Right ventricle myocardium inferior (tissue), 1 donor: Measurements from ENCODE around the gene SYNDIG1. TPM values are rescaled to one million over a fixed set of nuclear protein-coding genes. Genes with fewer than 3 reads are reported as not detected.

Experiments used
- ATAC-seq: fragments of 200-7000 bp; cut with Tn5 transposase; one replicate; pipeline ENCODE4 v1.9.1; 2020; ENCODE audit warnings: mild to moderate bottlenecking, moderate library complexity
- DNase-seq: peaks from one replicate; pipeline ENCODE4 v3.0.0; 2021; ENCODE audit errors: missing footprints
- intact Hi-C: fragments of 100-400 bp; cut with DNase I; formaldehyde crosslinking; loops from one replicate; pipeline ENCODE4 v1.11.0; 2022
- long read RNA-seq: library from polyadenylated mRNA; unstranded; transcript quantifications from one replicate; pipeline ENCODE4 v2.0.0, GENCODE V29; 2021
- total RNA-seq: library from RNA; stranded (reverse); fragmentation: NEBNext Ultra II Directional; extraction: Animal tissue kit (Norgen Biotek cat#: 25700); gene quantifications from one replicate; pipeline ENCODE4 v1.2.1, GENCODE V29; 2021
- donor health status: DM: no; HTN: yes; CAD: no; lungs with severe emphysema.

Gene SYNDIG1
- 15.8 TPM for total RNA-seq
- long read RNA-seq, transcript SYNDIG1-201 (4 exons, 2,522 nt) = major isoform, 11 of 27 reads
- long read RNA-seq, partial matches to known transcripts = 2 of 27 reads
- long read RNA-seq, other reads (novel, unspliced or antisense) = 14 of 27 reads

GRCh38 chr20:24469116-24469893 lies at the start of gene SYNDIG1:
SYNDIG1 (plus strand) TSS chr20:24469629; CDS start chr20:24543098, 73,469 bp downstream.
- intact Hi-C loops = no loop called here
- DNase-seq = no peak
- peak; percentile 66 for ATAC-seq

DNA sequence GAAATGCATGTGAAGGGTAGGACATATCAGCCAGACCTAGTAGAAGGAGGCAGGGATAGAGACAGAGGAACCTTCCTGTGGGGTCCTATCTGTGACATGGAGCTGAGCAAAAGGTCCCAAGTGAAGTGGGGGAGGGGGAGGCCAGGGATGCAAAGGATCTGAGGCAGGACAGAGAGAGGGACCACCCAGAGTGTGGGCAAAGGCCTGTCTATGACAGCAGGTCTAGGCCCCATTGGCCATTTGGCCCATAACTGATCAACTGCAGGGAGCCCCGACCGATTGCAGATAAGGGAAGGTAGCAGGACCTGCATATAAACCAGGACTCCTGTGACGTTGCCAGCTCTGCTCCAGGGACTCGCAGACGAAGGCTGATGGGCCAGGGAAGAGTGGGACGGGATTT lies 49.6 kb upstream of the SYNDIG1 start:
- DNase-seq (no peak), ATAC-seq (no peak)
- intact Hi-C loops = no loop called here

GRCh38 chr20:24420567-24420966 lies 48.9 kb upstream of the SYNDIG1 start:
- intact Hi-C loops = no loop called here
- ATAC-seq = no peak
- DNase-seq = no peak

- intact Hi-C loops = no loop called here
- no peak for ATAC-seq
- no peak for DNase-seq
Observed at GRCh38 chr20:24421071-24421470, 48.4 kb upstream of the SYNDIG1 start.

- ATAC-seq = no peak
- no peak for DNase-seq
- intact Hi-C loops = no loop called here
Observed at GRCh38 chr20:24422091-24422760, 47.2 kb upstream of the SYNDIG1 start.

- DNase-seq (no peak), ATAC-seq (no peak)
- intact Hi-C loops = no loop called here
Observed at GRCh38 chr20:24423390-24424313, 45.8 kb upstream of the SYNDIG1 start.

DNA sequence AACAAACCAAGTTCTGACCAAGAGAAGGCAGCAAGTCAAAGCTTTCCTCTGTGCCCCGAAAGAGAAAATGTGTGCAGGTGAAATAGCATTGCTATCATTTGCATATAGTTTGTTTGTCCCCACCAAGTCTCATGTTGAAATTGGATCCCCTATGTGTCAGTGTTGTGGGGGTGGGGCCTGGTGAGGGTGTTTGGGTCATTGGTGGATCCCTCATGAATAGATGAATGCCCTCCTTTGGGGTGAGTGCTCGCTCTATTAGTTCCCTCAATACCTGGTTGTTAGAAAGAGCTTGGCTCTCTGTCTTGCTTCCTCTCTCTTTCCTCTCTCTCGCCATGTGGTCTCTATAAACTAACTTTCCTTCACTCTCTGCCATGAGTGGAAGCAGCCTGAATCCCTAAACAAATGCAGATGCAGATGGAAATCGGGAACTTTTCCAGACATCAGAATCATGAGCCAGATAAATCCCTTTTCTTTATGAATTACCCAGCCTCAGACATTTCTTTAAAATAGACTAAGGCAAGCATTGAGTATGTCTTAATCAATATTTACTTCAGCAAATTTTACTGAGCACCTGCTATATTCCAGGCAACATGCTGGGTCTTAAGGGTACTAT lies 43.8 kb upstream of the SYNDIG1 start:
- ATAC-seq (no peak), DNase-seq (no peak)
- intact Hi-C loops = no loop called here

DNA sequence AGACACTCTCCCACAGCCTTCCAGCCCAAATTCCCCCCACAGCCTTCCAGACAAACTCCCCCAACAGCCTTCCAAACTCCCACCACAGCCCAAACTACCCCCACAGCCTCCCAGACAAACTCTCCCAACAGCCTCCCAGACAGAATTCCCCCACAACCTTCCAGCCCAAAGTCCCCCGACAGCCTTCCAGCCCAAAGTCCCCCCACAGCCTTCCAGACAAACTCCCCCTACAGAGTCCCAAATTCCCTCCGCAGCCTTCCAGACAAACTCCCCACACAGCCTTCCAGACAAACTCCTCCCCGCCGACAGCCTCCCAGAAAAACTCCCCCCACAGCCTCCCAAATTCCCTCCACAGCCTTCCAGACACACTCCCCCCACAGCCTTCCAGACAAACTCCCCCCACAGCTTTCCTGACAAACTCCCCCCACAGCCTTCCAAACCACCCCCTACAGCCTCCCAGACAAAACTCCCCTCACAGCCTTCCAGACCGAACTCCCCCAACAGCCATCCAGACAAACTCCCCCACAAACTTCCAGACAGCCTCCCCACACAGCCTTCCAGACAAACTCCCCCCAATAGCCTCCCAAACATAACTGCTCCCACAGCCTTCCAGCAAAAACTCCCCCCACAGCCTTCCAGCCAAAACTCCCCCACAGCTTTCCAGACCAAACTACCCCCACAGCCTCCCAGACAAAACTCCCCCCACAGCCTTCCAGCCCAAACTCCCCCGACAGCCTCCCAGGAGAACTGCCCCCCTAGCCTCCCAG lies 38.0 kb upstream of the SYNDIG1 start:
- intact Hi-C loops = no loop called here
- ATAC-seq (no peak), DNase-seq (no peak)

DNA sequence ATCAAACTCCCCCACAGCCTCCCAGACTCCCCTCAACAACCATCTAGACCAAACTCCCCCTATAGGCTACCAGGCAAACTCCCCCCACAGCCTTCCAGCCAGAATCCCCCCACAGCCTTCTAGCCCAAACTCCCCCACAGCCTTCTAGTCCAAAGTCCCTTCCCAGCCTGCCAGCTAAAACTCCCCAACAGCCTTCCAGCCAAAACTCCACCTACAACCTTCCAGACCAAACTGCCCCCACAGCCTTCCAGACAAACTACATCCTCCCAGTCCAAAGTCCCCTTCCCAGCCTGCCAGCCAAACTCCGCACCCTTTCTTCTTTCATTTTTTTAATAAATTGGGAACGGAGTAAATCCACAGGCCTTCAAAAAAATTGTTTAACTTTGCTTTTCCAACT lies 37.4 kb upstream of the SYNDIG1 start:
- intact Hi-C loops = no loop called here
- ATAC-seq (no peak), DNase-seq (no peak)

GRCh38 chr20:24436160-24436559 lies 33.3 kb upstream of the SYNDIG1 start:
- DNase-seq = no peak
- intact Hi-C loops = no loop called here
- no peak for ATAC-seq

DNA sequence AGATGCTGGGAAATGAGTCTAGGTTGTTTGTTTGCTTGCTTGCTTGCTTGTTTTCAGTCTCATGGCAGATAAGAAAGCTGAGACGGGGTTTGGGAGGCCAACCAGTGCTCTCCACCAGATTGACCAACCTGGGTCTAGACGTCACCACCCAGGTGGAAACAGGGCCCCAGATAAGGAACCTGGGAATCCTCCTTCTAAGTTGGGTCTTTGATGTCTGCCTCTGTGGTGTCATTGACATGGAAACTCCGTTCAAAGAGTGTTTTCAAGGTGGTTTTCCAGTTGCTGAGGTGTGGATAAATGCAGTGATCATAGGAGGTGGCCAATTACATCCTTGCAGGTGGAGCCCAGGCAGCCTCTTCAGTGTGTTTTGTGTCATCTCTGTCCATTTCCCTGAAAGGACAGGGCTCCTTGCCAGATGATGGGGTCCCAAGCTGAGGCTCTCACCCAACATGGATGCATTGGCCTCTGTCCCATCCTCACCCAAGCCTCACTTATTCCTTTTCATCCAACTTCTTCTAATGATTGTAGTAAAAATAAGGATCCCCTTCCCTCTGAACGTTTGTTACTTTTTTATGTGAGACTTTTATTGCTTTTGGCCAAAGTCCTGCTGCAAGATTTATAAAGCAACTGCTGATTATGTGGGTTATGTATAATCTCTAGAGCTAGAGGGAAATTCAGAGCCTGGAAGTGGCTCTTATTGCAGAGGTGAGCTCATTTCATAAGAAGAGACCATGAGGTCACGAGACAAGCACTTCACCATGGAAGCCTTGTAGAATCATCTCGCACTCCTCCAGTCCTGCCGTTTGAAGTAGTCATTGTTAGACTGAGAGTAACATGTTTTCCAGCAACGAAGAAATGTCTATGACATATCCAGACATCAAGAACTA lies 32.0 kb upstream of the SYNDIG1 start:
- intact Hi-C loops = loop anchor here (1.0 kb wide), 1 partner anchor 8 kb away; no protein-coding TSS in a partner anchor
- ATAC-seq (no peak), DNase-seq (no peak)

DNA sequence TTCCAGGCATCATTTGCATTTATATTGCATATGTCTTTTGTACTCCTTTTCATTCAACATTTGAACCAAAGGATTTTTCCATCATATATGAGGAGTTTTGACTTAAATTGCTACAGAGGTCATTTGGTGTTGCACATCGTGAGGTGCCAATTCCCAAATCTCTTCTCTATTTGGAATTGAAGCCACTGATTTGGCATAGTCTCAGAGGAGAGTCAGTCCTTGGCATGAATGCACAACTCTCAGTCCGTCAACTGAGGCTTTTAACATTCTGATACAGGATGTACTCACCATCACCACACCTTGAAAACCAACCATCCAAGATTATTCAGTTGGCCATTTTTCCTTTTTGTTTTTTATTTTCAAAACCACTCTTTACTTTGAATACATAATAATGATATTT lies 31.1 kb upstream of the SYNDIG1 start:
- no peak for ATAC-seq
- intact Hi-C loops = no loop called here
- no peak for DNase-seq

- intact Hi-C loops = no loop called here
- ATAC-seq = peak; percentile 41
Observed at GRCh38 chr20:24439737-24440387, 29.6 kb upstream of the SYNDIG1 start.

DNA sequence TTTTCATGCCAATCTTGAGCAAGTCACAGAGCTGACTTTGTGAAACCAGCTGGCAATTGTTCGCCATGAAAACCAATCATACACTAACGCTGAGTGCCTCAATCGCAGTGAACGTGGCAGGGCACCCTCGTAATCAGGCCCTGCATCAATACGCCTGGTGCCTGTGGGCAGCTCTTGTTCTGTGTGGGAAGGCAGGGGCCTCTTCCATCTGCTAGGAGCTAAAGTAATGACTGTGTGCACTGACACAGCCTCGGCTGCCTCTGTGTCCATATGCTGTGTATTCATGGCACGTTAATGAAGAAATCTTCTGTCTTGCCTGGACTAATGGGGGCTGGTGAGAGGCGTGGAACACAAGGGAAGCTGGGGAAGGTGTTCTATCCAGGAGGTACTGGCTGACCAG lies 27.8 kb upstream of the SYNDIG1 start:
- intact Hi-C loops = no loop called here
- DNase-seq (no peak), ATAC-seq (no peak)

More at GRCh38 chr20:24439737-24440387, 29.6 kb upstream of the SYNDIG1 start:
- DNase-seq = no peak

DNA sequence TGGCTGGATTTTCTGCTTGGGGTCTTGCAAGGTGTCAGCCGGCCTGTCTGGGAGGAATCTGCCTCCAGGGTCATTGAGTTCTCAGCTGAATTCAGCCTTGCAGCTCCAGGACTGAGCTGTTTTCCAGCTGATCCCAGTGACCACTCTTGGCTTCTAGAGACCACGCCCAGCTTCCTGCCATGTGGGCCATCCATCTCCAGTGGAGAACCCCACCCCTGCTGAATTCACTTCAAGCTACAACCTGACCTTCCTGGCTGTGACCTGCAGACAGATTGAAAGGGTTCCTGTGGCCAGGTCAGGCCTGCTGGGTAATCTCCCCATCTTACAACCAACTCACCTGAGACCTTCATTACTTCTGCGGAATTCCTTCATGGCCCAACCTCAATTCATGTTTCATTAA lies 26.5 kb upstream of the SYNDIG1 start:
- no peak for DNase-seq
- no peak for ATAC-seq
- intact Hi-C loops = no loop called here

GRCh38 chr20:24443436-24443835 lies 26.0 kb upstream of the SYNDIG1 start:
- intact Hi-C loops = no loop called here
- DNase-seq (no peak), ATAC-seq (no peak)
